GF-D8 (cell line): Measurements from ENCODE around the gene MYG1.
"Not testable (repeated sequence)": the region's sequence is repeated elsewhere in the genome, so short reads cannot be mapped to it uniquely, and the experiment has no call there.

ENCODE experiments used
- DNase-seq: peaks from one replicate; lab custom pipeline; 2025; lab: John Stamatoyannopoulos, UW

MYG1 gene

DNA sequence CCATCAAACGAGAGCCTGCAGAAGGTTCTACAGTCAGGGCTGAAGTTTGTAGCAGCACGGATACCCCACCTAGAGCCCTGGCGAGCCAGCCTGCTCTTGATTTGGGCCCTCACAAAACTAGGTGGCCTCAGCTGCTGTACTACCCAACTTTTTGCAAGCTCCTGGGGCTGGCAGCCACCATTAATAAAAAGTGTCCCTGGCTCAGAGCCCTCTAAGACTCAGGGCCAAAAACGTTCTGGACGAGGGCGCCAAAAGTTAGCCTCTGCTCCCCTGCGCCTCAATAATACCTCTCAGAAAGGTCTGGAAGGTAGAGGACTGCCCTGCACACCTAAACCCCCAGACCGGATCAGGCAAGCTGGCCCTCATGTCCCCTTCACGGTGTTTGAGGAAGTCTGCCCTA, 13.0 kb upstream of the MYG1 start:
- DNase-seq = no peak

- DNase-seq = no peak
Observed at GRCh38 chr12:53287741-53288216, 11.7 kb upstream of the MYG1 start.

DNA sequence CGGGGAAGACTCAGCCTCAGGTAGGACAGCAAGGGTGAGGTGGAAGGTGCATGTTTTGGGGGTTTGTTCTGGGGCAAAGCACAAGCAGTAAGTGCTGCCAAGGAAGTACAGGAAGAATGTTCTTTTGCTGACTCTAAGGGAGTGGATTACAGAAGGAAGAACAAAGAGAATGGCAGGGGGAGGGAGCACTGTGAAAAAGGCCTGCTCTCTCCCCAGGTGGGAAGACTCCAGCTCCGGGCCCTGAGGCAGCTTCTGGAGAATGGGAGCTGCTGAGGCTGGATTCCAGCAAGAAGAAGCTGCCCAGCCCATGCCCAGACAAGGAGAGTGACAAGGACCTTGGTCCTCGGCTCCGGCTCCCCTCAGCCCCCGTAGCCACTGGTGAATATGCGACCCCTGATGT, 11.2 kb upstream of the MYG1 start:
- no peak for DNase-seq

DNA sequence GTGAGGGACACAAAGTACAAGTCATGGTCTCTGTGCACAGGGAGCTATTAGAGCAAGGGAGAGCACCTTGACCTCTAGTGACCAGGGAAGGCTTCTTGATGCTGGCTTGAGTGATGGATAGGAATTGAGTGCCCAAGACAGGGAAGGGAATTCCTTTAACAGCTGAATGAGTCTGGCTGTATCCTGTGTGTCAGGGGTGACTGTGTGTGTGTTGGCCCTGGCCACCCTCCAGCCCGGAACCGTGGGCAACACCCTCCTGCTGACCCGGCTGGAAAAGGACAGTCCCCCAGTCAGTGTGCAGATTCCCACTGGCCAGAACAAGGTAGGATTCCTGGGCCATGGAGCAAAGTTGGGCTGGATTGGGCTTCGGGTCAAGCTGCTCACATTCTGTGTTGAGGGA, 9.6 kb upstream of the MYG1 start:
- no peak for DNase-seq

DNA sequence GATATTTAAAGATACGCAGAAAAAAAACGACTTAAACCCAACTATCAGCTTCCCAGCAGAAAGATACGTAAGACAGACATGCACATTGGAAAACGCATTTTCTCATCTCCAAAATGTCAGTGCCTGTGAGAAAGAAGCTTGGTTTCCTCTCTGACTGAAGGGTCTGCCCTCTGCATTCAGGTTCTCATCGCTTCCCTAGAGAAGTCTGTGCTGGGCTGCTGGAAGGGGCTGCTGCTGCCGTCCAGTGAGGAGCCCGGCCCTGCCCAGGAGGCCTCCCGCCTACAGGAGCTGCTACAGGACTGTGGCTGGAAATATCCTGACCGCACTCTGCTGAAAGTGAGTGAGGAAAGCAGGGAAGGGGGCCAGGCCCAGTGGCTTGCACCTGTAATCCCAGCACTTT, 8.8 kb upstream of the MYG1 start:
- no peak for DNase-seq

DNA sequence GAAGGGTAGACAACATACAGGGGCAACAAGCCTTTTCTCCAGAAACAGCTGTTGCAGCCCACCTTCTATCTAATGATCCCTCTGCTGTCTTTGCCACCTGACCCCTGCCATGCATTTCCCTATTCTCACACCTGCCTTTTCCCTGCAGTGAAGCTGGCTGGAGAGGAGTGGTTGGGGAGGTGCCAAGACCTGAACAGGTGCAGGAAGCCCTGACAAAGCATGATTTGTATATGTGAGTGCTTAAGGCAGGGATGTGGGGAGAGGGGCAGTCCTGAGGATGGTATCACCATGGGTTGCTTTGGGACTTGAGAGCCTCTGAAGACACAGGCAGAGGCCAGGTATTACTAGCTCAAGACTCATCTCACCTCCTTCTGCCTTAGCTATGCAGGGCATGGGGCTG, 7.1 kb upstream of the MYG1 start:
- no peak for DNase-seq

- peak; percentile 72 for DNase-seq
Observed at GRCh38 chr12:53295070-53295890, 4.2 kb upstream of the MYG1 start, which contains the start of gene PFDN5. TSS of gene PFDN5 (plus strand) at chr12:53295542. CDS start at chr12:53295568, 26 bp downstream.

GRCh38 chr12:53295891-53296219, 3.6 kb upstream of the MYG1 start:
- no peak for DNase-seq

GRCh38 chr12:53297106-53297505, 2.4 kb upstream of the MYG1 start:
- DNase-seq = not testable (repeated sequence)

GRCh38 chr12:53298164-53298563, 1.3 kb upstream of the MYG1 start:
- peak; percentile 34 for DNase-seq

- DNase-seq = peak; percentile 65
Observed at GRCh38 chr12:53299101-53299453, 418 bp upstream of the MYG1 start.

DNA sequence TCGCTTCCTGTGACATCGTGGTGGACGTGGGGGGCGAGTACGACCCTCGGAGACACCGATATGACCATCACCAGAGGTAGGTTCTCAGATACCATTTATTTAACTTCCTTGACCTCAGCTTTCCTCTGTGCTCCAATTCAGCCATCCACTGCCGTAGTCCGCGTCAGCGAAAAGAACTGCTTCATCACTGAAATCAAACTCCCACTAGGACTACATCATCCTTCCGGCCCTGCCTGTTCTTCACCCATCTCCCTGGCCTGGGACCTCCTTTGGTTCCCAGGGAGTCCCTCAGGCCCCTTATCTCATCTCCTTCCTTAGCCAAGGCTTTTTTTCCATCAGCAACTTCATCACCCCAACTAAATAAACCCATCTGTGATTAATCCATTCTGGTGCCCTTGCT, 692 bp downstream of the MYG1 start:
- DNase-seq = no peak

DNA sequence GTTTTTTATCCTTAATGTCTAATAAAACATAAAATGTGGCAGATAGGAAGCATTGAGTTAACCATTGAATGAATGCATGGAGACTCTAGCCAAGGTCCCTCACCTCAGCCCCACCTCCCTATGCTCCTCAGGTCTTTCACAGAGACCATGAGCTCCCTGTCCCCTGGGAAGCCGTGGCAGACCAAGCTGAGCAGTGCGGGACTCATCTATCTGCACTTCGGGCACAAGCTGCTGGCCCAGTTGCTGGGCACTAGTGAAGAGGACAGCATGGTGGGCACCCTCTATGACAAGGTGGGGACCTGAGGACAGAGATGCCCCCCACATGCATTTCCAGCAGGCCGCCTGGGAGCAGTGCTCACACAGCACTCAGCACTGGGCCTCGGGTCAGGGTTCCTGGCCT, 3.4 kb downstream of the MYG1 start:
- DNase-seq = no peak

GRCh38 chr12:53306826-53307225, 7.3 kb downstream of the MYG1 start:
- DNase-seq = no peak

GRCh38 chr12:53308276-53308675, 8.8 kb downstream of the MYG1 start:
- no peak for DNase-seq

- DNase-seq = peak; percentile 12
Observed at GRCh38 chr12:53313996-53314395, 14.5 kb downstream of the MYG1 start.

DNA sequence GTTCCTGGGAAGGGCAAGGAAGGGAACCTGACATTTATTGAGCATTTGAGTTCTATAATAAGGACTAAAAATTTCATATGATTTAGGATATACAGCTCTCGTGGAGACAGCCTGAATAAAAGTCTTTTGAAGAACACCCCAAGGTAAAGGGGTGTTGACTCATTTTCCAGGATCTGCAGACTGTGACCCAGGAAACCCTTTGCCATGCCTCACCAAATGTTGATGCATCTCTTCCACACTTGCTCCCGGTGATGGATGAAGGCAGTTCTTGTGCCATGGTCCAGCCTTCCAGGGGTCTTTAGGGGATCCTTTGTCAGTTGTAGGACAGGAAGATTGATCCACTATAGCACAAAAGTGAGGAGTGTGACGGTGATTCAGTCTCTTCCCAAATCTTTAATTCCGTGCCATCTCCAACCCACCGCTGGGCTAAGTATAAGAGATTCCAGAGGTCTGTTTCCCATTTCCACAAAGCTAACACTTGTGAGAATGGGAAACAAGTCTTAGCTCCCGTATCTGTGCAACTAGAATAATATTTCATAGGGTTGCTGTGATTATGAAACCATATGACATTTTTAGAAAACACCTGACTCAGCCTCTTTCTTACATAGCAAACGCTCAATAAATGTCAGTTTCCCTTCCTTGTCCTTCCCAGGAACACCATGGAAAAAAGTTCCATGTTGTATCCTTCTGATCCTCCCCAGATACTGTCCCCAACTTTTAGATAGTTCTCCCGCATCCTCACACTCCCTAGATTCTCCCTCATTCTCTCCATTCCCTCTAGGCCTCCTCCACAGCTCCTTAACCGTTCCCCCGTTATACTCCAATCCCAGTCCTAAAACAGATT, 21.1 kb downstream of the MYG1 start:
- DNase-seq = no peak

GRCh38 chr12:53324113-53324778, 24.8 kb downstream of the MYG1 start:
- DNase-seq = peak; percentile 45

GRCh38 chr12:53324779-53325510, 25.4 kb downstream of the MYG1 start:
- DNase-seq = peak; percentile 69

DNA sequence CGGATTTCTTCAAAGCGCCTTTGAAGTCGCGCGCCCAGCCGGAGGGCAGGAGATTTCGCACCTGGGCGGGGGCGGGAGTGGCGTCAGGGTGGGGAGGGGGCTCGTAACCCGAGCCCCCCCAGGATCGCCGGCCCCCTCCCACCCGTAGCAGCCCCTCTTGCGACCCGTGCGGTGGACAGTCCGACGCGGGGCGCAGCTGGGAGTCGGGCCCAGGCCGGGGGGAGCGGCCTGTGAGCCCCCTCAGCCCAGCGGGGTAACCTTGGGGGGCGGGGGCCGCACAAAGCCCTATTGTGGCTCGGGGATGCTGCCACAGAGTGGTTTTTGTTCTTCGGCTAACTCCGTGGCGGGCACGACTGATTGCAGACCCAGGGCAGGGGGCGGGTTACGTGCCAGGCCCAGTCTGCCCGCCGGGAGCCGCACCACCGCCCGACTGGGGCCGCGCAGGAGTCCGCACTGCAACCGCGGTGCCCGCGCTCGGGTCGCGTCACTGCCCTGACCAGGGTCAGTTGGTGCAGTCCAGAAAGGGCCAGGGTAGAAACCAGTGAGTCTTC, 26.1 kb downstream of the MYG1 start:
- DNase-seq = no peak

DNA sequence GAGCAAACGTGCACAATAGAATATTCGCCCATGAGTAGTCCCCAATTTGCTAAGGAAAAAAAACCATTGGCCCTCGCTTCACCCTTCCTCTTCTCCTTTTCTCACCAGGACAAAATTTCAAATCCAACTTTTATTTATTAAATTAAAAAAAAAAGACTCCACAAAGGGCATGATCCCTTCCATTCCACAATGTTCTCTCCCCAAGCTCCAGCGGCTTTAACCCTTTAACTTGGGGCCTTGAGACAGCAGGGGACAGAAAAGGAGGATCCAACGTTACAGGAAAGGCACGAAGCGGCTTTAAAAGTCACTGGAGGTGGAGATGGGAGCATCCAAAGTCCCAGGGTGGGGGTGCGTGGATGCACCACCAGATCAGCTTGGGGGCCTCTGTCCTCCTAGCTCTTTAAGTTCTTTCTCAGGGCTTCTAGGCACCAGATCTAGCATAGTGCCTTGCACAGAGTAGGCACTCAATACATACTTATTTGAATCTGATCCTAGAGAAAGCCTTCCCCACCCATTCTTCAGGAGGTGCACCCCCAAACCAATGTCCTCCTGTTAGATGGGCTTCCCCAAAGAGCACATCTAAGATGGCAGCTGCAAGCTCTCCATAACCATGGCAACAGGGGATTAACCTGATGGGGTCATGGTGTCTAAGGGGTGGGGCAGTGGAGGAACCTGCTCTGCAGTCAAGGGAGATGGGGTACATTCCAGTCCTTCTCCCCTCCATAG, 27.1 kb downstream of the MYG1 start:
- DNase-seq = no peak
